IMR-90 (cell line): ENCODE measurements around the gene TSC22D4. TPM values are rescaled to one million over a fixed set of nuclear protein-coding genes. Genes with fewer than 3 reads are reported as not detected.

Source experiments
- ATAC-seq: fragments of 200-7000 bp; cut with Tn5 transposase; 2 replicates; pipeline ENCODE4 v1.9.1; 2020; ENCODE audit warnings: low read depth, mild to moderate bottlenecking, moderate library complexity
- BruUV-seq: library from RNA; stranded (reverse); fragments of 400-500 nt; replicated peaks from 2 replicates; lab custom pipeline; 2021; lab: Mats Ljungman, UMichigan
- CTCF ChIA-PET: fragments of 300-600 bp; formaldehyde crosslinking; extraction: SDS; loops from one replicate; lab custom pipeline; 2021; ENCODE audit warnings: antibody characterized with exemption; lab: Yijun Ruan, JAX
- POLR2A ChIA-PET: fragments of 300-600 bp; sonication (Branson Sonifier 250); formaldehyde crosslinking; loops from one replicate; lab custom pipeline; 2022; ENCODE audit warnings: antibody characterized with exemption; ENCODE audit not compliant: unreplicated experiment; lab: Charles Lee
- DNase-seq: peaks from one replicate; pipeline ENCODE4 v3.0.0; 2013
- H2AFZ ChIP-seq: replicated peaks from 2 replicates; pipeline ENCODE3; 2013; ENCODE audit warnings: low read length, mild to moderate bottlenecking; ENCODE audit not compliant: poor library complexity
- H2AK5ac ChIP-seq: 2 replicates; pipeline ENCODE4 v1.6.1; 2013; ENCODE audit warnings: low read depth, low read length, inconsistent platforms
- H2AK9ac ChIP-seq: replicated peaks from 2 replicates; pipeline ENCODE3; 2013; ENCODE audit warnings: mild to moderate bottlenecking, low read depth, low read length, moderate library complexity; ENCODE audit not compliant: poor library complexity
- H2BK120ac ChIP-seq: 2 replicates; pipeline ENCODE4 v1.6.1; 2013; ENCODE audit warnings: low read depth, low read length, inconsistent platforms
- H2BK15ac ChIP-seq: 3 replicates; pipeline ENCODE4 v1.6.1; 2013; ENCODE audit warnings: low read depth, low read length, inconsistent platforms
- H2BK20ac ChIP-seq: 2 replicates; pipeline ENCODE4 v1.6.1; 2013; ENCODE audit warnings: low read depth, mild to moderate bottlenecking, inconsistent platforms, low read length, moderate library complexity
- H2BK5ac ChIP-seq: 2 replicates; pipeline ENCODE4 v1.6.1; 2013; ENCODE audit warnings: mild to moderate bottlenecking, low read depth, low read length, inconsistent platforms; ENCODE audit not compliant: poor library complexity, severe bottlenecking
- H3K14ac ChIP-seq: replicated peaks from 2 replicates; pipeline ENCODE4 v1.6.1; 2013; ENCODE audit warnings: low read depth, low read length, inconsistent platforms
- H3K18ac ChIP-seq: 2 replicates; pipeline ENCODE4 v1.6.1; 2013; ENCODE audit warnings: low read depth, low read length, control low read depth
- H3K23ac ChIP-seq: 2 replicates; pipeline ENCODE4 v1.6.1; 2013; ENCODE audit warnings: low read depth, low read length, inconsistent platforms
- H3K27ac ChIP-seq: 2 replicates; pipeline ENCODE4 v1.5.1; 2013; ENCODE audit warnings: mild to moderate bottlenecking, control low read depth, low read length; ENCODE audit not compliant: insufficient read depth
- H3K27me3 ChIP-seq: 2 replicates; pipeline ENCODE4 v1.6.1; 2013; ENCODE audit warnings: low read length; ENCODE audit not compliant: control insufficient read depth, insufficient read depth
- H3K36me3 ChIP-seq: 2 replicates; pipeline ENCODE4 v1.6.1; 2013; ENCODE audit warnings: low read length, mixed read lengths; ENCODE audit not compliant: control insufficient read depth, insufficient read depth
- H3K4ac ChIP-seq: 2 replicates; pipeline ENCODE4 v1.6.1; 2013; ENCODE audit warnings: low read depth, low read length, inconsistent platforms
- H3K4me1 ChIP-seq: 2 replicates; pipeline ENCODE4 v1.6.1; 2013; ENCODE audit warnings: low read length, mixed read lengths; ENCODE audit not compliant: control insufficient read depth, insufficient read depth
- H3K4me2 ChIP-seq: 2 replicates; pipeline ENCODE4 v1.6.1; 2013; ENCODE audit warnings: low read depth, mild to moderate bottlenecking, control low read depth, low read length, moderate library complexity
- H3K4me3 ChIP-seq: 2 replicates; pipeline ENCODE4 v1.5.1; 2013; ENCODE audit warnings: low read depth, mild to moderate bottlenecking, control low read depth, low read length, moderate library complexity; ENCODE audit not compliant: insufficient read depth
- H3K56ac ChIP-seq: 2 replicates; pipeline ENCODE4 v1.6.1; 2013; ENCODE audit warnings: low read length, inconsistent platforms; ENCODE audit not compliant: insufficient read depth; ENCODE audit errors: extremely low read depth
- H3K79me1 ChIP-seq, 2 experiments: 2 replicates each; pipeline ENCODE4 v1.6.1; 2013; ENCODE audit warnings: low read length in 2 of 2, inconsistent platforms in 1 of 2, low read depth in 1 of 2
- H3K9ac ChIP-seq: 2 replicates; pipeline ENCODE4 v1.6.1; 2013; ENCODE audit warnings: low read depth, low read length, control low read depth
- H3K9me1 ChIP-seq: 2 replicates; pipeline ENCODE4 v1.6.1; 2013; ENCODE audit warnings: low read length, inconsistent platforms; ENCODE audit not compliant: insufficient read depth
- H3K9me3 ChIP-seq: 2 replicates; pipeline ENCODE4 v1.6.1; 2013; ENCODE audit warnings: low read length; ENCODE audit not compliant: control insufficient read depth, insufficient read depth
- H4K20me1 ChIP-seq: 2 replicates; pipeline ENCODE4 v1.6.1; 2013; ENCODE audit warnings: low read length, inconsistent platforms; ENCODE audit not compliant: insufficient read depth
- H4K5ac ChIP-seq: 2 replicates; pipeline ENCODE4 v1.6.1; 2013; ENCODE audit warnings: mild to moderate bottlenecking, low read depth, low read length, control low read depth
- H4K8ac ChIP-seq, 2 experiments: 2 replicates each; pipeline ENCODE4 v1.6.1; 2013; ENCODE audit warnings: low read depth in 2 of 2, low read length in 2 of 2, control low read depth in 1 of 2, inconsistent platforms in 1 of 2
- H4K91ac ChIP-seq: 2 replicates; pipeline ENCODE4 v1.6.1; 2013; ENCODE audit warnings: low read depth, low read length, inconsistent platforms; ENCODE audit not compliant: insufficient read depth
- BHLHE40 ChIP-seq: fragments of 150-350 bp; IDR thresholded peaks from 2 replicates; pipeline ENCODE4 v1.6.1; 2016; ENCODE audit warnings: mild to moderate bottlenecking, low read depth, low read length
- CEBPB ChIP-seq: IDR thresholded peaks from 2 replicates; pipeline ENCODE4 v1.6.1; 2012; ENCODE audit warnings: low read depth, low read length, improper control_type of control experiment
- CHD1 ChIP-seq: IDR thresholded peaks from 2 replicates; pipeline ENCODE4 v1.6.1; 2012; ENCODE audit warnings: low read depth, low read length, improper control_type of control experiment
- ELK1 ChIP-seq: fragments of 150-350 bp; IDR thresholded peaks from 2 replicates; pipeline ENCODE4 v1.6.1; 2016; ENCODE audit warnings: low read depth, mild to moderate bottlenecking, low read length, moderate library complexity, borderline replicate concordance
- FOS ChIP-seq: fragments of 150-350 bp; IDR thresholded peaks from 2 replicates; pipeline ENCODE4 v1.6.1; 2016; ENCODE audit warnings: low read depth, low read length
- MAFK ChIP-seq: IDR thresholded peaks from 2 replicates; pipeline ENCODE4 v1.6.1; 2012; ENCODE audit warnings: low read depth, low read length, improper control_type of control experiment
- MAZ ChIP-seq: IDR thresholded peaks from 2 replicates; pipeline ENCODE4 v1.6.1; 2012; ENCODE audit warnings: low read depth, mild to moderate bottlenecking, low read length, improper control_type of control experiment, moderate library complexity, borderline replicate concordance
- MXI1 ChIP-seq: IDR thresholded peaks from 2 replicates; pipeline ENCODE4 v1.6.1; 2012; ENCODE audit warnings: low read depth, mild to moderate bottlenecking, low read length, moderate library complexity, borderline replicate concordance
- NFE2L2 ChIP-seq: fragments of 150-350 bp; IDR thresholded peaks from 2 replicates; pipeline ENCODE4 v1.6.1; 2016; ENCODE audit warnings: low read depth, mild to moderate bottlenecking, low read length
- POLR2A ChIP-seq: IDR thresholded peaks from 2 replicates; pipeline ENCODE4 v1.6.1; 2012; ENCODE audit warnings: mild to moderate bottlenecking, low read depth, low read length
- RAD21 ChIP-seq: IDR thresholded peaks from 2 replicates; pipeline ENCODE4 v1.6.1; 2012; ENCODE audit warnings: low read length, improper control_type of control experiment
- RCOR1 ChIP-seq: IDR thresholded peaks from 2 replicates; pipeline ENCODE4 v1.6.1; 2012; ENCODE audit warnings: mild to moderate bottlenecking, low read length, improper control_type of control experiment; ENCODE audit not compliant: insufficient replicate concordance
- RFX5 ChIP-seq: IDR thresholded peaks from 2 replicates; pipeline ENCODE4 v1.8.0; 2012; ENCODE audit warnings: low read depth, mild to moderate bottlenecking, low read length, moderate library complexity
- SMC3 ChIP-seq: fragments of 150-350 bp; IDR thresholded peaks from 2 replicates; pipeline ENCODE4 v1.6.1; 2016; ENCODE audit warnings: low read depth, mild to moderate bottlenecking, antibody characterized with exemption, low read length, moderate library complexity
- WGBS, 2 experiments: methylation state at CpG; one replicate each; pipeline versions ENCODE4 v1.1.5 to v1.1.7; 2013; ENCODE audit warnings: missing lambda C conversion rate in 2 of 2; ENCODE audit not compliant: insufficient read length in 1 of 2; ENCODE audit errors: extremely low coverage in 2 of 2; 5-methylcytosine and 5-hydroxymethylcytosine counted together
- dilution Hi-C: fragments of 300-500 bp; cut with HindIII; formaldehyde crosslinking; loops from one replicate; pipeline ENCODE4 v1.14.3; 2018; ENCODE audit warnings: low sequenced_read_pairs; ENCODE audit not compliant: unreplicated experiment
- in situ Hi-C: fragments of 300-500 bp; cut with MboI; formaldehyde crosslinking; loops from 3 replicates; pipeline ENCODE4 v1.14.3; 2019; ENCODE audit warnings: low sequenced_read_pairs, inconsistent platforms, mixed read lengths
- intact Hi-C: fragments of 100-400 bp; cut with micrococcal nuclease; formaldehyde crosslinking; loops from 2 replicates; pipeline ENCODE4 v1.10.0; 2022
- polyA plus RNA-seq, 3 experiments: library from polyadenylated mRNA; depleted of rRNA; stranded (reverse); fragments of >200 nt; gene quantifications; 2 replicates each; pipeline ENCODE4 v1.2.3, GENCODE V29; 2012; ENCODE audit warnings: low replicate concordance in 1 of 3
- total RNA-seq: library from RNA; depleted of rRNA; stranded (reverse); fragments of >200 nt; gene quantifications from 2 replicates; pipeline ENCODE4 v1.2.3, GENCODE V29; 2012
- TF ChIP-seq, protein P1 (sequence below): fragments of 150-350 bp; IDR thresholded peaks from 2 replicates; pipeline ENCODE4 v1.6.1; 2017; ENCODE audit warnings: mild to moderate bottlenecking, antibody characterized with exemption, low read length, low read depth

TSC22D4 gene
- total and polyA plus RNA-seq, 2 of the 4 experiments (the other 2 are of a cell fraction) = 9.3 to 29.9 TPM

DNA sequence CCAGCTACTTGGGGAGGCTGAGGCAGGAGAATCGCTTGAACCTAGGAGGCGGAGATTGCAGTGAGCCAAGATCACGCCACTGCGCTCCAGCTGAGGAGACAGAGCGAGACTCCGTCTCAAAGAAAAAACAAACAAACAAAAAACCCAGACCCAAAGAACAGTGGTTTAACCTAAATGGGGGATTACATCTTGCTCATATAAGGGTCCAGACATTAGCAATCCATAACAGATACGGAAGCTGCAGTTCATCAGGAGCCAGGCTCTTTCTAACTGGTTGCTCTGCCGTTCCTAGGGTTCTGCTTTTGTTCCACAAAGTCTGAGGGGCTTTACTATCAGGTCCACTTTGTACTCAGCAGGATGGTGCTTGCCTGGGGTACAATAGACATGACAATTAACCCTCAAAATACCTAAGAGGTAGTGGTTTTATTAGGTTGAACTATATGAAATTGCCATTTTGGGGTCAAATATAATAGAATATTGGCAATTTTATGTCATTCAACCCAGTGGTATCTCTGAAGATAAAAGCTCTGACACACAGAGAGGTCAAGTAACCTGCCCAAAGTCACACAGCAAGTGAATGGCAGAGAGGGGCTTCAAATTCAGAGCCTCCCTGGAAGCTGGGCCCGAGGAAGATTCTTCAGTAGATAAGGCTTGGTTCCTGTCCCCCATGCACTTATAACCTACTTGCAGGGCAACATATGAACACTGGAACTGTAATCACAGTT lies 26.0 kb upstream of the TSC22D4 start:
- Histone ChIP-seq H3K9ac (no peak overlapping the region), H3K4me1 (peaks cover 3% of the 10 kb centered on the region; the same call in 1 of the 2 replicates), H2AFZ (no peak overlapping the region), H4K91ac (no peak overlapping the region), H3K27ac (no peak overlapping the region), H3K79me1 (no peaks in the 10 kb centered on the region), H4K8ac (no peak overlapping the region), H3K9me1 (peaks cover 9% of the 10 kb centered on the region; the same call in 1 of the 2 replicates), H2AK5ac (no peak overlapping the region; the same call in 1 of the 2 replicates), H3K56ac (no peak overlapping the region), H2BK120ac (no peak overlapping the region), H3K14ac (no peak overlapping the region), H3K4ac (no peak overlapping the region), H3K27me3 (peaks cover 2% of the 10 kb centered on the region), H2BK20ac (0 out of 2 replicates have a peak overlapping the region, but pooled peaks have one; percentile 14), H2BK5ac (no peak overlapping the region), H3K9me3 (no peaks in the 10 kb centered on the region), H2BK15ac (no peak overlapping the region; the same call in 2 of the 3 replicates), H4K5ac (no peak overlapping the region), H4K20me1 (no peaks in the 10 kb centered on the region), H3K4me3 (no peak overlapping the region), H3K18ac (no peak overlapping the region), H3K4me2 (no peak overlapping the region), H2AK9ac (no peak overlapping the region), H3K23ac (no peak overlapping the region), H3K36me3 (no peaks in the 10 kb centered on the region)
- in situ Hi-C loops (no loop called here), dilution Hi-C loops (no loop called here), intact Hi-C loops (no loop called here)
- WGBS, 2 experiments = 90% methylated on average over 2 of the region's 9 CpGs; no CpG with 5 or more reads in 1 of the 2 experiments
- ATAC-seq (no peak), DNase-seq (no peak)
- CTCF ChIA-PET = no interaction called here
- no TSS peak for BruUV-seq
- POLR2A ChIA-PET = no interaction called here
- TF ChIP-seq MAFK = no peak
- TF ChIP-seq NFE2L2 = no peak
- TF ChIP-seq, protein P1, sequence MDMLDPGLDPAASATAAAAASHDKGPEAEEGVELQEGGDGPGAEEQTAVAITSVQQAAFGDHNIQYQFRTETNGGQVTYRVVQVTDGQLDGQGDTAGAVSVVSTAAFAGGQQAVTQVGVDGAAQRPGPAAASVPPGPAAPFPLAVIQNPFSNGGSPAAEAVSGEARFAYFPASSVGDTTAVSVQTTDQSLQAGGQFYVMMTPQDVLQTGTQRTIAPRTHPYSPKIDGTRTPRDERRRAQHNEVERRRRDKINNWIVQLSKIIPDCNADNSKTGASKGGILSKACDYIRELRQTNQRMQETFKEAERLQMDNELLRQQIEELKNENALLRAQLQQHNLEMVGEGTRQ = no peak
- TF ChIP-seq RFX5 = no peak
- no peak for TF ChIP-seq RAD21
- TF ChIP-seq RCOR1 = no peak
- TF ChIP-seq MAZ = no peak
- TF ChIP-seq ELK1 = no peak
- TF ChIP-seq FOS = no peak
- no peak for TF ChIP-seq CHD1
- TF ChIP-seq CEBPB = no peak
- no peak for TF ChIP-seq MXI1
- no peak for TF ChIP-seq SMC3
- TF ChIP-seq POLR2A = no peak
- no peak for TF ChIP-seq BHLHE40
